HG02678 (cell line): ENCODE results near the gene PPARA.

Experiments
- ATAC-seq: cut with Tn5 transposase; IDR thresholded peaks from one replicate; pipeline ENCODE4 v1.9.1; 2021; ENCODE audit warnings: mild to moderate bottlenecking, moderate library complexity; ENCODE audit not compliant: unreplicated experiment

Gene PPARA

DNA sequence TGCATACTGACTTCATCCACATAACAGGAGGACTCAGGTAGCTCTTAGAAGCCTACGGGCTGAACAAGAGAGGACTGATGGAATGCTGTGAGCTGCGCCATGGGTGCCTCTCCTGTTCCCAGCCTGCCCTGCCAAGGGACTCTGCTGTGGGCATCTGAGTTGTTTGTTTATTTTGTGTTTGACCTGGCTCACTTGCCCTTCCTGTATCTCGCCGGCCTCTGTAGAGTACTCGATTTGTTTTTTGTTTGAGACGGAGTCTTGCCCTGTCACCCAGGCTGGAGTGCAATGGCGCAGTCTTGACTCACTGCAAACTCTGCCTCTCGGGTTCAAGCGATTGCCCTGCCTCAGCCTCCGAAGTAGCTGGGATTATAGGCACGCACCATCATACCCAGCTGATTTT is 119.2 kb downstream of the PPARA start:
- no peak for ATAC-seq

GRCh38 chr22:46272196-46272595 is 121.9 kb downstream of the PPARA start:
- no peak for ATAC-seq

DNA sequence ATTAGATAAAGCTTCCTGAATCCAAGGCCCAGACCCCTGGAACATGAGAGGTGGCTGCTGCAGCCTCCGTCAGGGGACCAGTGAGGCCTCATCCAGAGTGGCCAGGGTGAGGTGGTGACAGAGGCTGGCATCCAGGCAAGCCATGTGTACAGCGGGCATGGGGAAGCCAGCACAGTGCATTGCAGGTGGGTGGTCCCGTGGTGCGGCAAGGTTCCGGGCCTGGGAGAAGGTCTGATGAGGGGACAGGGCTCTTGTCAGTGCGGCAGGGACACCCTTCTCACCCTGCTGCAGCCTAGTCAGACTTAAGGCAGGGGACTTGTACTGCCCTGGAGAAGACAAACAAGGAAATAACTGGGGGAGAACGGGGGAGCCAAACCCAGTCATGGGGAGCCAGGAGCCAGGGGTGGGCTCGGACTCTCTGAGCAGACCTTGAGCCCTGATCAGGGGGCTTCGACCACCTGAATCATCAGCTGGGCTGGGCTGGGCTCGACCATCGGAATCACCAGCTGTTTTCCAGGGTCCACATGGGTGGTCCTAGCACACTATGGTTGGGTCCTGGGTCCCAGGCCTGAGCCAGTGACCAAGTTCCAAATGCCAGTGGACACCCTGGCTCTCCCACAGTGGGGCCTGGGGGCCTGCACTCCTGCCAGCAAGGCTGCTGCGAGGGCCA is 122.6 kb downstream of the PPARA start:
- ATAC-seq = no peak

DNA sequence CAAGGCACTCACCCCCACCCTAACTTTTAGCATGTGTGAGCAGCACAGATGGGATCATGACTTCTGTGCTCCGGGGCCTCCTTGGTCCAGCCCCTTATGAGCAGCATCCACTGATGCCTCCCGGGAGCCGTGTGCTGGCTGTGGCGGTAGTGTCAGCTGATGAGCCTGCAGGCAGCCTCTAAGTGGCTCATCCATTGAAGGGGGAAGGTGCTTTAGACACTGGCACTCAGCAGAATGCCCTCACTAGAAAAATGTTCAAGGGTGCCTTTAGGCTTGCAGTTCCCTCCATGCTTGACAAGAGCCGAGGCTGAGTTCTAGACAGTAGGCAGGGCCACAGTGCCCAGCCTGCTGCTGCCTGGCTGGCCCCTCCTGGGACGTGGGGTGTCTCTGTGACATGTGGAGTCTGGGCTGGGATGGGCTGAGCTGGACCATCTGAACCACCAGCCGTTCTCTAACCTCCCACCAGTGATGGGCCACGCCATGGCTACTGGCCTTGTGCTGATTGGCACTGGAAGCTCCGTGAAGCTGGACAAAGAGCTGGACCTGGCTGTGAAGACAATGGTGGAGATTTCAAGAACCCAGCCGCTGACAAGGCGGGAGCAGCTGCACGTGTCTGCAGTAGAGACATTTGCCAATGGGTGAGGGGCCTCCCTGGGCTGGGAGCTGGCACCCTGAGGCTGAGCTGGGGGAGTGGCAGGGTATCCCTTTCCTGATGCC is 123.3 kb downstream of the PPARA start:
- no peak for ATAC-seq

DNA sequence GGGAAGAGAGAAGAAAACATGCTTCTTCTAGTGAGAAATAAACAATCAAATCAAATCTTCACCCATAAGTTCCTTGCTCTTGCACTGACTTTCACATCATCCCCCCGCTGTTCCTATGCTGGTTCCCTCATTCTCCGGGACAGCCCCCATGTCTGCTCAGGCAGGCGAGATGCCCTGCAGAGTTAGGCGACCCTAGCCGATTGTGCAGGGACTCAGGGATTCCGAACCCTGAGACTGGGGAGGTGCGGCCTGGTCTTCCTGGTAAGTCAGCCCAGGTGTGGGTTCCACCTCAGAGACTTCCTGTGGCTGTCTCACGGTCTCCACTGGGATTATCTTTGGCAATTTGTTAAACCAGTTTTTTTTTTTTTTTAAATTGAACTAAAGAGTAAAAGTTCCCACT is 124.1 kb downstream of the PPARA start:
- ATAC-seq = no peak

DNA sequence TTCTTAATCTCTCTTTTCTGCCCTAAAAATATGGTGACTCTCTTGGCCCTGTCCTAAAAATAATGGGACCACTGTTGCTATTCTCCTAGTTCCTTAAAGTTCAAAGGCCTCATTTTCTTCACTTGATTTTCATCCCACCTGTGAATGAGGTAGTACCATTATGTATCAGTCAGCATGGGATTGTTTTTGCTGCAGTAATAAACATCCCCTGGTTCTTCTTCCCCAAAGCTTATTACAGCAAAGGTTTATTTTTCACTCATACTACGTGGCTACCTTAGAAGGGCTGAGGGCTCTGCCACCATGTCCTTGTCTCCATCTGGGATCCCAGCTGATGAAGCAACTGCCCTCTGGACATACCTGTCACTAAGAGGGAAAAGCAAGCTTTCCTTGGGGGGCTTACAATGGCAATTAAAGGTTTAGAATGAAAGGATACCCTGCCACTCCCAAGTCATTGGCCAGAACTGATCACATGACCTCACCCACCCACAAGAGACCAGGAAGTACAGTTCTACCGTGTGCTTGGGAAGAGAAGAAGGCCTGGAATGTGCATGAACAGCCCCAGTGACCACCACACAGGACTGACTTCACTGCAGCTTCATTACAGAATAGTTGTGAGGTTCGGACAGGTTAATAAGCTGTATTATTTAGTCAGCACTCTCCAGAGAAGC is 125.3 kb downstream of the PPARA start:
- ATAC-seq = no peak

DNA sequence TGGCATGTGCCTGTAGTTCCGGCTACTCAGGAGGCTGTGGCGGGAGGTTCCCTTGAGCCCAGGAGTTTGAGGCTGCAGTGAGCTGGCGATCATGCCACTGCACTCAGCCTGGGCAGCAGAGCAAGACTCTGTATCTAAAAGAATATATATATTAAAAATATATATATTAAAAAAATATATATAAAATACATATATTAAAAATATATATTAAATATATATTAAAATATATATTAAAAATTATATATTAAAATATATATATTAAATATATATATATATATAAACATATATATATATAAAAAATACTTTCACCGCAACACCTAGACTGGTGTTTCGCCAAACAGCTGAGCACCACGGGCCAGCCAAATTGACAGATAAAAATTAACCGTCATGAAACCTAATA is 126.2 kb downstream of the PPARA start:
- ATAC-seq = no peak

- ATAC-seq = no peak
These were observed 128.6 kb downstream of the PPARA start for GRCh38 chr22:46278656-46279645.

GRCh38 chr22:46280063-46280817 is 129.9 kb downstream of the PPARA start:
- no peak for ATAC-seq

DNA sequence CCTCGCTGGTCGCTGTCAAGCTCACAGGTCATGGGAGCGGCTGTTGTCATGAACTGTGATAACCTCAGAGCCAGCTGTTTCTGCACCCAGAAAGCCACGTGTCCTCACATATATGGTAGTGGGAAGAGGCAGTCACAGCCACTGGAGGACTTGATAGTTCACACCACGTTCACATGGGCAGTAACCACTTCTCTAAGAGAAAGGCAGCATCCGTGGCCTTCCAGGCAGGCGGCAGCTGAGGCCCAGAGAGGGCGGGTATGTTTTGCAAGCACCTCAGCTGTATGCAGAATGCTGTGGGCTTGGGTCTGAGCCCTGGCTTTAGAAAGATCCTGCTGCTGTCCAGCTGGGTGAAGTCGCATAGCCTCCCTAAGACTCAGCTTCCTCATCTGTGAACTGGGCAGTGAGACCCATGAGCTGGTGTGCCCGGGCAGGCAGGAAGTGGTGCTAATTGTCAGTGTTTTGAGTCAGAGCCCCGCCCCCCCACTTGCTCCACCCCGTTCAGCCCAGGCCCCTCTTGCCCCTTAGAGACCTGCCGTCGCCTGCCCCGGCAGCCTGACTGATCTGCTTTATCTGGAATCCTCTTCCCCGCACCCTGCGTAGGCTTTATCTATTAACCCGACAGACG is 130.8 kb downstream of the PPARA start:
- no peak for ATAC-seq

DNA sequence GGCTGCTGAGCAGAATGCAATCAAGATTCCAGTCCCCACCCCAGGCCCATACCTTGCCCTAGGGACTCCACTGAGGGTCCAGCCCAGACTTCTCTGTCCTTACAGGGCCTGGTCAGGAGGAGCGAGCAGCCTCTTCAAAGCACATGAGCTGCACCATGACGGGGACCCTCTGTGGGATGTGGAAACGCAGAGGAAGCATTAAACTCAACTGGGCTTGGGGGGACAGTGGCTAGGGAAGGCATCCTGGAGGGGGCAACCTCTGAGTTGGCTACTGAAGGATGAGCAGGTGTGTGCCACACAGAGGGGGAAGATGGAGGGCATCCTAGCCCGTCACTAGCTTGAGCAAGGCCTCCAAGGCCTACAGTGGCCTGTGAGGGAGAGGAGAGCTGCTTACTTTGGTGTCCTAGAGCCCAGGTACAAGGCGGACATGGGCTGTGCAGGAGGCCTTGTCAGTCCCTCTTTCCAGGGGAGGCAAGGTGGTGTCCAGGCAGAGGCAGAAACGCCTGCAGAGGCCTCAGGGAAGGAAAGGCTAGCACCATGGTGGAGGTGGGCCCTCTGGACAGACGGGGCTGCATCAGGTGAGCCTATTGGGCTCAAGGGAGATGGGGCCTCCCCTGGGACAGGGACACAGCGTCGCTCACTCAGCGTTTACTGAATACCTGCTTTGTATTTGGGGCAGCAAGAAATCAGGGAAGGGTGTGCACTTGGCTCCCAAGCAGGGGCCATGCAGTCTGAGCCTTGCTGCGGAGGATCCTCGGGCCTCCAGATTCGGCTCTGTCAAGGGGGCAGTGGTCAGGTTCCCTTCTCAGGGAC is 131.7 kb downstream of the PPARA start:
- no peak for ATAC-seq

DNA sequence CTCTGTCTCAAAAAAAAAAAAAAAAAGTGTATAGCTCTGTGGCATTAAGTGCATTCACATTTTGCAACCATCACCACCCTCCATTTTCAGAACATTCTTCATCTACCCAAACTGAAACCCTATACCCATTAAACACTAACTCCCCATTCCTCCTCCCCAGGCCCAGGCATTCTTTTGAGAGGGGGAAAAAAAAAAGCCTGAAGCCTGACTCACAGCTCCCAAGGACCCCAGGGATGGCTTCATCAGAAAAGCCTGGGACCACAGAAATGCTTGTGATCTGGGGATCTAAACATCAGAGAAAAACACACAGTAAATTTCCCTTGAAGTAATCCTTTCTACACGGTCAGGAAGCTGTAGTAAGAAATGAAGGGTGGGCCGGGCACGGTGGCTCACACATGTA is 135.7 kb downstream of the PPARA start:
- ATAC-seq = no peak

DNA sequence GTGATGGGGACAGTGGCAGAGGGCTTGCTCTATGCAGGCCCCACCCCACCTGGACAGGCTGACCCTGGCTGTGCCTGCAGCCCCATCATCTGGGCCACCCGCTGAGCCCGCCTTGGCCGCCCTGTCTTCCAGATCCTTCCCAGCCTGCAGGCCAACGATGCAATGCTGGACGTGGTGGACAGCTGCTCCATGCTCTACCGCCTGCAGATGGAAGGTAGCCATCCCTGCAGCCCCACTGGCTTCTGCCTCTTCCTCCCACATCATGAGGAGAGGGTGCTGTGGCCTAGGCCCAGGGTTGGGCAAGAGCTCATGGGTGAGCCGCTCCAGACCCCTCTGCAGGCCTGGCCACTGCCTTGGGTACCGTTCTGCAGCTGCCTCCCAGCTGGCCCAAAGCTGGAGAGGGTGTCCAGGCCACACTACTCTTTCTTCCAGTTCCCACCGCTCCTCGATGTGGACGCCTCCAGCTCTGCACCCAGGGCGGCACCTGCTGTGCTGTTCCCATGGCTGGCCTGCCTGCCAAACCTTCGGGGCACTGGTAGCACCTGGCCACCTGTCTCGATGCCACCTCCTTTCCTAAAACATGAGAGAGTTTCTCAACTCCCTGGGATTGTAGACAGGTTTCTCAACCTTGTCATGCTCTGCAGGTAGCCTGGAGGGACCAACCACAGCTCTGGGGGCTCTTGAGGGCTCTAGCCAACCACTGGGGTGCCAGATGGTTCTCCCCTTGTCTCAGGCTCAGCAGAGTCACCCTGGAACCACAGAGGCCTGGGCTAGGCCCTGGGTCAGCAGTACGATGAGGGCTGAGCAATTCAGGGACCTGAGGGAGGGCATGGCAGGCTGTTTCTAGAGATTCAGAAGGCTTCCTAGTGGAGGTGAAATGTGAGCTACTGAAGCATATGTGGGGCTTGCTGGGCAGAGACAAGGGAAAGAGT is 136.9 kb downstream of the PPARA start:
- ATAC-seq = no peak

- ATAC-seq = peak; percentile 93
These were observed 137.8 kb downstream of the PPARA start for GRCh38 chr22:46287873-46288751.

DNA sequence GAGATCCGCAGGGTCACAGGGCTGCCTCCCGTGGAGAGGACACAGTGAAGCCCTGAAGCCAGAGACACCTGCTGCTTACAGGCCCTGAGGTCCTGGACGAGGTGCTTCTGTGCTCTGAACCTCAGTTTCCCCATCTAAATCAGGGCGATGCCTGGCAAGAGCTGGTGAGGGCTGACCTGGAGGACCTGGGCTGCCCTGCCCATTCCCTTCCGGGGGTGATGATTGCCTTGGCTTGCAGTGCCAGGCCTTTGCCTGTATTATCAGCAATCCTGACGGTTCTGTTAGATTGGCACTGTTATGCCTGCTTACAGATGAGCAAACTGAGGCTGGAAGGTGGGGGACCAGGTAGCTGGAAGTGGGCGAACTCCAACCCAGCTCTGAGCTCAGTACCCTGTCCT is 138.5 kb downstream of the PPARA start:
- ATAC-seq = no peak

DNA sequence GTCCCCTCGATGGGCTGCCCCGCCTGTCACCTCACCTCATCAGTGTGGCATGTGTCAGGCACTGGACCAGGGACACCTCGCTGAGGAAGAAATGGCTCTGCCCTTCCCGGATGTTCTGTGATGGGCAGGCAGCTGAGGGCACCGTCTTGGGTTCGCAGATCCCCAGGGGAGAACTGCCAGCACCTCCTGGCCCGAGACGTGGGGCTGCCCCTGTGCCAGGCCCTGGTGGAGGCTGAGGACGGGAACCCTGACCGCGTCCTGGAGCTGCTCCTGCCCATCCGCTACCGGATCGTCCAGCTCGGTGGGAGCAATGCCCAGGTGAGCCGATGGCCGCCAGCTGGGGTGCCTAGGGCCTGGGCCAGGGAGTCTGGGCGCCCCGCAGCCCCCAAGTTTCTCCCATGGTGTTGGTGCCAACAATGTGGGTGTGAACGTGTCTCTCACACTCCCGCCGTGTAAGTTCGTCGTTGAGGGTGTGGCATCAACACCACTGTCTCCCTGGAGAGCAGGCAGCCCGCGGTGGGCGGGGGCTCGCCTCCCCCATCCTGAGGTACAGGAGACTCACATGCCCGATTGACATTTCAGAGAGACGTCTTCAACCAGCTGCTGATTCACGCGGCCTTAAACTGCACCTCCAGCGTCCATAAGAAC is 139.0 kb downstream of the PPARA start:
- ATAC-seq = no peak
